Umbilical cord (tissue), 2 donors: ENCODE data around the gene SNX21. TPM values are rescaled to one million over a fixed set of nuclear protein-coding genes. Genes with fewer than 3 reads are reported as not detected.
"Not testable (repeated sequence)": the region's sequence is repeated elsewhere in the genome, so short reads cannot be mapped to it uniquely, and the experiment has no call there.

Experiments
- DNase-seq: peaks from one replicate; pipeline ENCODE4 v3.0.0-alpha.2; 2015; ENCODE audit warnings: low spot score
- total RNA-seq: library from RNA; depleted of rRNA; stranded (reverse); fragments of >200 nt; gene quantifications from one replicate; pipeline ENCODE4 v1.2.3, GENCODE V29; 2014; ENCODE audit warnings: low replicate concordance; ENCODE audit not compliant: insufficient read depth

The SNX21 gene
- total RNA-seq, 1 donor from 2014 or later, result 35.2 TPM

GRCh38 chr20:45822857-45823256 lies 10.7 kb upstream of the SNX21 start:
- DNase-seq, result peak; percentile 53

DNA sequence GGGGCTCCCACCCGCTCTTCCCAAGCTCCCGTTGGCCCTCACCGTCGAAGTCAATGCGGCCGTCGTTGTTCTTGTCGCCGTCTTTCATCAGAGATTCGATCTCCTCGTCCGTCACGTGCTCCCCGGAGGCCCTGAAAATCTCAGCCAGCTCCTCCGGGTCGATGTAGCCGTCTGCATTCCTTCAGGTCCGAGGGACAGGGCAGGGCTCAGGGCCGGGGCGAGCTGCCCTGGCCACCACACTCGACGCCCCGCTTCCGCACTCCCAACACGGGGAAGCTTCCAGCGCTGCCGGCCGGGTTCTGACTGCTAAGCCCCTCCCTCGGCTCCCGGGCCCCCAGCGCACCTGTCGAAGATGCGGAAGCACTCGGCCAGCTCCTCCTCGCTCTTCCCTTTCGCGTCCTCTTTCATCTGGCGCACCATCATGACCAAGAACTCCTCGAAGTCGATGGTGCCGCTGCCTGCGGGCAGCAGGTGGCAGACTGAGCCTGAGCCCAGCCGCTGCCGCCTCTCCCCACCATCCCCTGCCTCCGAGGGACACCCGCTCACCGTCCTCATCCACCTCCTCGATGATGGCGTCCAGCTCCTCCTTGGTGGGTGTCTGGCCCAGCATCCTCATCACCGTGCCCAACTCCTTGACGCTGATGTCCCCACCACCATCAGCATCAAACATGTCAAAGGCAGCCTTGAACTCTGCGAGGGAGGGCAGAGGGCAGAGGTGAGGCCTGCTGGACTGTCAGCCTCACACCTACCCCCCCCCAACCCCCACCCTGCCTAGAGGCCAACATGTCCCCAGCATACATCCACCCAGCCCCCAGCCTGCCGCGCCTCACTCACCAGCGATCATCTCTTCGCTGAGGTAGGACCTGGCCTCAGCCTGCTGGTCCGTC lies 9.4 kb upstream of the SNX21 start:
- DNase-seq, result peak; percentile 48

GRCh38 chr20:45826381-45827019 lies 7.1 kb upstream of the SNX21 start:
- peak; percentile 81 for DNase-seq

DNA sequence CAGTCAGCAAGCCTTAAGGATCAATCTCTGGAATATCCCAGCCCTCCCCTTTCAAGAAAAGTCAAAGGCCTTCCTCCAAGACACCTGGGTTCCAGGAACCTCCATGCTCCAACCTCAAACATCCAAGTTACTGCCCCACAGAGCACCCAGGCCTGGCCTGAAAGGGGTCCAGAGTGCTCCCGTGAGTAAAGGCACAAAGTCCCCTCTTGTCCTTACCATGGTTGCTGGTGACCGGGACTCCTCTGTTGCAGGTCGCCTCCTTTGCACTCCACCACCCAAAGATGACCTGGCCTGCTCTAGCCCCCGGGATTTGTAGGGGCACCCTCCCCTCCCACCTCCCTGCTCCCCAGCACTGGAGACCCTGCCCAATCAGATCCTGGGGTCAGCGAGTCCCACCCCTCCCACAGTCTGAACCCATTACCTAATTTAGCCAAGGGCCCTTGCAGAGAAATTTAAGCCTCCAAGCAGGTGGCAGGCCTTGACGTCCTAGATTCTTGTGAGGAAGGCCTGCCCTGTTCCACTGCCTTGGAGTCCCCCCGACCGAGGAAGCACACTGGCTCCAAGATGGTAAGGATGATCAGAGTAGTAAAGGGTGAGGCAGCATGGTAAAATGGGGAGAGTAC lies 6.5 kb upstream of the SNX21 start, which contains the start of gene TNNC2:
TNNC2 (minus strand) TSS at position 283 of the 623 bp plus-strand sequence; CDS start at position 219, 64 bp downstream.
- DNase-seq, result no peak

DNA sequence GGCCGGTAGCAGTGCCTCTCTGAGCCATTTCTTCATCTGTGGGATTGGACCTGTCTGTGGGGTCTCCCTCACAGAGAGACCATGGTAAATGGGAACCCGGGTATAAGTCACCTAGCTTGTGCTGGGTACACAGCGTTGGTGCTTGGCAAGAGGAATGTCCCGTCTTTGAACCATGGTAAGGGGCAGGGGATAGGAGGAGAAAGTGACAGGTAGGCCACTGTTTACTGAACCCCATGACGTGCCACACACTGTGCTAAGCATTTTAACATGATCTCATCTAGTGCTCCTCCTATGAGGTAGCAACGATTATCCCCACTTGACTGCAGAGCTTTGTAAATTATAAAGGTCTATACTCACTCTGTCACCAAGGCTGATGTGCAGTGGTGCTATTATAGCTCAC lies 5.9 kb upstream of the SNX21 start:
- no peak for DNase-seq

GRCh38 chr20:45828589-45828988 lies 5.0 kb upstream of the SNX21 start:
- DNase-seq, result peak; percentile 71

DNA sequence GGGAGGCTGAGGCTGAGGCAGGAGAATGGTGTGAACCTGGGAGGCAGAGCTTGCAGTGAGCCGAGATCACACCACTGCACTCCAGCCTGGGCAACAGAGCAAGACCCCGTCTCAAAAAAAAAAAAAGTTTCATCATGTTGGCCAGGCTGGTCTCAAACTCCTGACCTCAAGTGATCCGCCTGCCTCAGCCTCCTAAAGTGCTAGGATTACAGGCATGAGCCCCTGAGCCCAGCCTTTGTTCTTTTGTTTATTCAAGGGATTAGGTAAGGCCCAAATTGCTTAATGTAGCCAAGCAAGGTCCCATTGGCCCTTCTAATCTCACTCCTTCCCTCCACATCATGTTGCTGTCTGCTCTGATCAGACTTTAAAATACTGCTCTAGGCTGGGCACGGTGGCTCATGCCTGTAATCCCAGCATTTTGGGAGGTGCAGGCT lies 3.9 kb upstream of the SNX21 start:
- not testable (repeated sequence) for DNase-seq

- no peak for DNase-seq
These were observed 980 bp upstream of the SNX21 start for GRCh38 chr20:45832619-45833018.

- peak; percentile 85 for DNase-seq
These were observed 541 bp downstream of the SNX21 start for GRCh38 chr20:45833883-45834796.

DNA sequence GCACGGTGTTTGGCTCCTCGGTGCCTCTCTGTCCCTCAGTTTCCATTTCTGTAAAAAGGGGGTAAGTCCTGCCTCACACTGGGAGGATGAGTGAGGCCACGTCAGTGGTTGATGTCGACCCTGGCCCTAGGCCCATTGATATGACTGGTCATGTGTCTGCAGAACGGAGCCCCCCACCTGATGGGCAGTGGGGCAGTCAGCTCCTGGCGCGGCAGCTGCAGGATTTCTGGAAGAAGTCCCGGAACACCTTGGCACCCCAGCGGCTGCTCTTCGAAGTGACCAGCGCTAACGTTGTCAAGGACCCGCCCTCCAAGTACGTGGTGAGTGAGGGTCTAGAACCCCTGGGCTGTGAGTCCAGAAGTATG lies 1.2 kb downstream of the SNX21 start:
- no peak for DNase-seq

- DNase-seq, result no peak
These were observed 1.7 kb downstream of the SNX21 start for GRCh38 chr20:45835329-45835765.

GRCh38 chr20:45835825-45836224 lies 2.2 kb downstream of the SNX21 start:
- peak; percentile 89 for DNase-seq

DNA sequence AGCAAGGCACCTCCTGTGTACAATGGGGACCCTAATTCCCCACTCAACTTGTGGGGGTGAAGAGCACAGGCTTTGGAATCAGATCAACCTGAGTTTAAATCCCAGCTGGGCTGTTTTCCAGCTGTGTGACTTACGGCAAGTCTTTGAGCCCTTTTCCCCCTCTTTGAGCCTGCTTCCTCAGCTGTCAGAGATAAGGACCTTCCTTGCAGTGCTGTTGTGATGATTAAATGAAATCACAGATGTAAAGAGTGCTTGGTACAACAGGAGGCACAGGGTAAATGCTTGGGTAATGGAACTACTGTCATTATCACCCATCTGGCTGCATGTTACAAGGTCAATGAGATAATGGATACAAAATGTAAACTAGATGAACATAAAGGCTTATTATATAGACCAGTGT lies 3.2 kb downstream of the SNX21 start:
- DNase-seq, result peak; percentile 91

- no peak for DNase-seq
These were observed 7.2 kb downstream of the SNX21 start for GRCh38 chr20:45840700-45841198.

GRCh38 chr20:45841407-45842129 lies 8.0 kb downstream of the SNX21 start:
- no peak for DNase-seq

GRCh38 chr20:45842169-45842812 lies 8.7 kb downstream of the SNX21 start:
- DNase-seq, result peak; percentile 68

- DNase-seq, result no peak
These were observed 9.9 kb downstream of the SNX21 start for GRCh38 chr20:45843506-45843905.

DNA sequence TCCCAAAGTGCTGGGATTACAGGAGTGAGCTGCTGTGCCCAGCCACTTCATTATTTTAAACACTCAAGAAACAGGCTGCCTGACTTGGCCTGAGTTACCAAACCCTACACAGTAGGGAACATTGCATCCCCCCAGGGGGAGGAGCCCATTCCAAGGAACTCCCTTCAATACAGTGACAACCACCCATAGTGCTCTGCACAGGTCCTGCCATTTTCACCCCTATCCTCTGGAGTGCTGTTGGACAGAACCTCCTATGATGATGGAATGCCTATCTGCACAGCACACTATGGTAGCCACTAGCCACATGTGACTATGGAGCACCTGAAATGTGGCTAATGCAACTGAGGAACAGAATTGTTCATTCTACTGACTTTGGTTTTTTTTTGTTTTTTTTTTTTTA lies 11.9 kb downstream of the SNX21 start:
- DNase-seq, result no peak

DNA sequence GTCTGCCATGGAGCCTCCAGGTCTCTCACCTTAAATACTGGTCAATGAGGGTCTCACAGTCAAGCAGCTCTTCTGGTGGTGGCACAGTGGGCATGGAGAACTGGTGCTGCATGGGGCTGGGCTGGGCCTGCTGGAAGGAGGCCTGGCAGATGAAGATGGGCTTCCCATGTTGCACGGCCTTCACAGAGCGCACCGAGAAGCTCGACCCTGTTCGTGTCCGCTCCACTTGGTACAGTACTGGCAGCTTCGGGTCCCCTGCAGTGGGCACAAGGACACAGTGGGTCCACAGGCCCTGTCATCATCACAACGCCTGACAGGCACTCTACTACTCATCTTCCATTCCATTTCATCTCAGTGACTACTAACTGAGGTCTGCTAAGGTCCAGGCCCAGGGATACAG lies 14.8 kb downstream of the SNX21 start:
- DNase-seq, result no peak
